ENCODE measurements around the gene CYB561D2. TPM values are rescaled to one million over a fixed set of nuclear protein-coding genes. Genes with fewer than 3 reads are reported as not detected.

Gene CYB561D2
- total and polyA plus RNA-seq, 10 of the 15 experiments (the other 5 are each of a cell fraction or from before 2014, with no cell fraction given) = 7.6 to 39.2 (median 18.8) TPM

- no peaks in the 10 kb centered on the region for H3K79me2 ChIP-seq (ENCODE audit: control insufficient read depth, insufficient read depth, low read length)
- H4K20me1 ChIP-seq (ENCODE audit: control insufficient read depth, insufficient read depth) = no peaks in the 10 kb centered on the region
- no peak overlapping the region for H3K4me2 ChIP-seq (ENCODE audit: control insufficient read depth, insufficient read depth)
- H3K9me3 ChIP-seq (replicated peaks; ENCODE audit: control insufficient read depth, insufficient read depth, low read length) = no peaks in the 10 kb centered on the region
- H3K36me3 ChIP-seq (ENCODE audit: control insufficient read depth in 2 of 2, insufficient read depth in 2 of 2, low read length in 1 of 2) = no peaks in the 10 kb centered on the region
- SMC1A ChIA-PET (ENCODE audit: uncharacterized antibody, unreplicated experiment) = no interaction called here
- H3K4me1 ChIP-seq (ENCODE audit: control insufficient read depth, insufficient read depth, low read length) = no peaks in the 10 kb centered on the region
- no peak overlapping the region for H3K9ac ChIP-seq (ENCODE audit: control insufficient read depth, insufficient read depth, low read length)
- TF ChIP-seq YY1 (IDR thresholded peaks at IDR 0.05; ENCODE audit: low read depth, low read length) (no peak), MEF2A (IDR thresholded peaks at IDR 0.05; ENCODE audit: insufficient read depth, low read depth, low read length) (no peak), TAF1 (IDR thresholded peaks at IDR 0.05; ENCODE audit: borderline replicate concordance, low read depth, low read length) (no peak), CBFB (IDR thresholded peaks at IDR 0.05; ENCODE audit: low read depth) (no peak), ZBED1 (IDR thresholded peaks at IDR 0.05; ENCODE audit: borderline replicate concordance) (no peak), RBBP5 (conservative IDR thresholded peaks at IDR 0.05) (no peak), E2F4 (IDR thresholded peaks at IDR 0.05; ENCODE audit: low read depth, low read length) (no peak), IKZF2 (IDR thresholded peaks at IDR 0.05) (no peak), PAX8 (IDR thresholded peaks at IDR 0.05) (no peak), EGR1 (IDR thresholded peaks at IDR 0.05; ENCODE audit: borderline replicate concordance in 1 of 2, low read depth in 2 of 2, low read length in 2 of 2) (no peak), CHD2 (IDR thresholded peaks at IDR 0.05; ENCODE audit: borderline replicate concordance, low read depth, low read length) (no peak), ZSCAN29 (IDR thresholded peaks at IDR 0.05) (no peak), BCLAF1 (IDR thresholded peaks at IDR 0.05) (no peak), SREBF2 (IDR thresholded peaks at IDR 0.05; ENCODE audit: low read length) (no peak), CBX5 (IDR thresholded peaks at IDR 0.05; ENCODE audit: low read depth) (no peak)
- no peak for ATAC-seq
- no peak for DNase-seq (ENCODE audit: low read depth, low spot score)
- H2AFZ ChIP-seq (ENCODE audit: control insufficient read depth, low read depth, low read length) = no peak overlapping the region
- H3K27me3 ChIP-seq (replicated peaks in 1 of 2; ENCODE audit: control insufficient read depth in 2 of 2, insufficient read depth in 2 of 2, low read length in 1 of 2) = peaks cover 0 to 3% of the 10 kb centered on the region in 2 experiments; a peak in 2 of 4 replicates
- in situ Hi-C loops (cut with MboI) (no loop called here), intact Hi-C loops (cut with micrococcal nuclease; ENCODE audit: unreplicated experiment) (no loop called here)
- RAD21 ChIA-PET (ENCODE audit: unreplicated experiment) = no interaction called here
- POLR2A ChIA-PET = no interaction called here
- CTCF ChIA-PET = no interaction called here
- WGBS (ENCODE audit: insufficient coverage, insufficient replicate concordance, low lambda C conversion rate, missing lambda C conversion rate) = 55% methylated on average over 13 of the region's 13 CpGs
- FAIRE-seq = no peak
- H3K4me3 ChIP-seq = no peak overlapping the region
- H3K27ac ChIP-seq (ENCODE audit: control insufficient read depth, insufficient read depth) = no peak overlapping the region
- no TSS peak for BruUV-seq (replicated peaks)
Measured at GRCh38 chr3:50385754-50386153, 35.1 kb downstream of the CYB561D2 start.

All from GM12878 (cell line).